HEK293 (cell line): Measurements from ENCODE around the gene SPDYC.

ENCODE experiments used
- CTCF ChIA-PET: fragments of 350-600 bp; formaldehyde crosslinking; extraction: SDS; loops from one replicate; lab custom pipeline; 2021; ENCODE audit warnings: antibody characterized with exemption; lab: Yijun Ruan, JAX
- POLR2A ChIA-PET: fragments of 300-600 bp; formaldehyde crosslinking; extraction: SDS; loops from one replicate; lab custom pipeline; 2020; ENCODE audit warnings: antibody characterized with exemption, inconsistent platforms; lab: Yijun Ruan, JAX
- H3K27ac ChIP-seq: fragments of 200-500 bp; sonication (Bioruptor generic); 2 replicates; pipeline ENCODE4 v1.5.1; 2014; ENCODE audit warnings: low read depth, low read length, control low read depth, inconsistent platforms; ENCODE audit errors: extremely low read depth
- H3K36me3 ChIP-seq, 2 experiments: fragments of 200-500 bp in 1 of 2; sonication (Bioruptor generic) in 1 of 2; 1 replicate in 1 of 2; 2 replicates in 1 of 2; pipeline ENCODE4 v1.5.1; 2014 to 2017; ENCODE audit warnings: inconsistent platforms in 2 of 2, low read length in 2 of 2; ENCODE audit not compliant: control insufficient read depth in 2 of 2, insufficient read depth in 1 of 2
- H3K4me1 ChIP-seq: fragments of 200-500 bp; sonication (Bioruptor generic); 2 replicates; pipeline ENCODE4 v1.5.1; 2014; ENCODE audit warnings: mild to moderate bottlenecking, low read length, inconsistent platforms; ENCODE audit not compliant: control insufficient read depth, insufficient read depth
- H3K4me3 ChIP-seq: 2 replicates; pipeline ENCODE4 v1.5.1; 2011; ENCODE audit warnings: low read depth, mild to moderate bottlenecking, control low read depth, low read length, moderate library complexity
- H3K9me3 ChIP-seq: fragments of 200-500 bp; sonication (Bioruptor generic); 2 replicates; pipeline ENCODE4 v1.5.1; 2014; ENCODE audit warnings: low read depth, low read length, inconsistent platforms; ENCODE audit not compliant: control insufficient read depth, insufficient read depth
- SCRT1 ChIP-seq: fragments of 450-650 bp; formaldehyde crosslinking; IDR thresholded peaks from 2 replicates; pipeline ENCODE4 v1.5.1; 2016; ENCODE audit warnings: missing biosample characterization, missing genetic modification characterization, borderline replicate concordance
- SCRT2 ChIP-seq: fragments of 450-650 bp; formaldehyde crosslinking; IDR thresholded peaks from 2 replicates; pipeline ENCODE4 v1.5.1; 2016; ENCODE audit warnings: missing biosample characterization, missing genetic modification characterization
- SP7 ChIP-seq: fragments of 450-650 bp; formaldehyde crosslinking; IDR thresholded peaks from 2 replicates; pipeline ENCODE4 v1.5.1; 2016; ENCODE audit warnings: missing biosample characterization, missing genetic modification characterization
- ZBTB21 ChIP-seq: fragments of 450-650 bp; formaldehyde crosslinking; IDR thresholded peaks from 2 replicates; pipeline ENCODE4 v1.5.1; 2017; ENCODE audit warnings: missing biosample characterization, missing genetic modification characterization
- ZBTB8A ChIP-seq: fragments of 450-650 bp; formaldehyde crosslinking; IDR thresholded peaks from 2 replicates; pipeline ENCODE4 v1.5.1; 2016; ENCODE audit warnings: missing biosample characterization, missing genetic modification characterization
- ZFP37 ChIP-seq: fragments of 450-650 bp; formaldehyde crosslinking; IDR thresholded peaks from 2 replicates; pipeline ENCODE4 v1.5.1; 2016; ENCODE audit warnings: missing biosample characterization, missing genetic modification characterization
- ZFP69B ChIP-seq: fragments of 450-650 bp; formaldehyde crosslinking; IDR thresholded peaks from 2 replicates; pipeline ENCODE4 v1.5.1; 2016; ENCODE audit warnings: missing biosample characterization, missing genetic modification characterization
- ZNF202 ChIP-seq: fragments of 450-650 bp; formaldehyde crosslinking; IDR thresholded peaks from 2 replicates; pipeline ENCODE4 v1.5.1; 2016; ENCODE audit warnings: missing biosample characterization, missing genetic modification characterization, borderline replicate concordance
- ZNF391 ChIP-seq: fragments of 450-650 bp; formaldehyde crosslinking; IDR thresholded peaks from 2 replicates; pipeline ENCODE4 v1.5.1; 2016; ENCODE audit warnings: low read depth, missing biosample characterization, missing genetic modification characterization, borderline replicate concordance
- ZNF404 ChIP-seq: fragments of 450-650 bp; formaldehyde crosslinking; IDR thresholded peaks from 2 replicates; pipeline ENCODE4 v1.5.1; 2017; ENCODE audit warnings: missing biosample characterization, missing genetic modification characterization
- TF ChIP-seq, protein P1 (sequence below): fragments of 450-650 bp; formaldehyde crosslinking; IDR thresholded peaks from 2 replicates; pipeline ENCODE4 v1.5.1; 2016; ENCODE audit warnings: missing biosample characterization, missing genetic modification characterization
- TF ChIP-seq, protein P2 (sequence below): fragments of 450-650 bp; formaldehyde crosslinking; optimal IDR thresholded peaks from 2 replicates; pipeline ENCODE3; 2016; ENCODE audit warnings: missing biosample characterization, mild to moderate bottlenecking, missing genetic modification characterization
- TF ChIP-seq, protein P3 (sequence below): fragments of 450-650 bp; formaldehyde crosslinking; IDR thresholded peaks from 2 replicates; pipeline ENCODE4 v1.5.1; 2016; ENCODE audit warnings: missing biosample characterization, missing genetic modification characterization
- TF ChIP-seq, protein P4 (sequence below): fragments of 450-650 bp; formaldehyde crosslinking; IDR thresholded peaks from 2 replicates; pipeline ENCODE4 v1.5.1; 2016; ENCODE audit warnings: missing biosample characterization, missing genetic modification characterization

The SPDYC gene

DNA sequence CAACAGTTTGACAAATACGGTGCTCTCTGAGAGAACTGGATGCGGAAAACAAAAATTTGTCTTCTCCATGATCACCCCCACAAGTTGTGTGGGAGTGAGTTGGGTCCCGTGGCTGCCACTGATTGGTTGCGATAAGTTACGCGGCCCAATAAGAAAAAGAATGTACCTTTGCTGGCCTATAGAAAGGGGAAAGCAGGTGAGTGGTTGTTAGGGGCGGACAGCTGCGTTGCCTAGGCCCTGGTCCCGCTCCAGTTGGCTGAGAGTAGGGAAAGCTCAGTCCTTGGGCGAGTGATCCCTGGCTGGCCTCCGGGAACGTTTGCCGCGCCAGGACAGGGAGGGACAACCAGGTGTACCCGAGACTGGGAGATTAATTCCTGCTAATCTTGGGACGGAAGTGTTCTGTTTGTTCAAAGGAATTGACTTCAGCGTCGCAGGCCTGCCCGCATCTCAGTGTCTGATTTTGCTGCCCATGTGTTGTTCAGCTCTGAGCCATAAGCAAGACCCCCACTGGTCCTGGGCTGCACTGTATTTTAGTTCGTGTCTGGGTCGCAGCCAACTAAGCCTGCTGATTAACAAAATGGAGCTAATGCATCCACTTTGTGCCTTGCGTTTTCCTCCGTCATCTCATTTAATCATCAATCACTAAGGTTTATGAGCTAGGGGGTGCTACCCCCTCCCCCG lies 34.9 kb upstream of the SPDYC start (continued):
- TF ChIP-seq ZNF391 (tag by site-specific recombination) (0 out of 2 replicates have a peak, but pooled peaks have one; percentile 34), ZNF202 (no peak), SP7 (no peak)
- TF ChIP-seq, protein P1, sequence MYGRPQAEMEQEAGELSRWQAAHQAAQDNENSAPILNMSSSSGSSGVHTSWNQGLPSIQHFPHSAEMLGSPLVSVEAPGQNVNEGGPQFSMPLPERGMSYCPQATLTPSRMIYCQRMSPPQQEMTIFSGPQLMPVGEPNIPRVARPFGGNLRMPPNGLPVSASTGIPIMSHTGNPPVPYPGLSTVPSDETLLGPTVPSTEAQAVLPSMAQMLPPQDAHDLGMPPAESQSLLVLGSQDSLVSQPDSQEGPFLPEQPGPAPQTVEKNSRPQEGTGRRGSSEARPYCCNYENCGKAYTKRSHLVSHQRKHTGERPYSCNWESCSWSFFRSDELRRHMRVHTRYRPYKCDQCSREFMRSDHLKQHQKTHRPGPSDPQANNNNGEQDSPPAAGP (tag by site-specific recombination): peak; percentile 15; the same call in 1 of the 2 replicates

DNA sequence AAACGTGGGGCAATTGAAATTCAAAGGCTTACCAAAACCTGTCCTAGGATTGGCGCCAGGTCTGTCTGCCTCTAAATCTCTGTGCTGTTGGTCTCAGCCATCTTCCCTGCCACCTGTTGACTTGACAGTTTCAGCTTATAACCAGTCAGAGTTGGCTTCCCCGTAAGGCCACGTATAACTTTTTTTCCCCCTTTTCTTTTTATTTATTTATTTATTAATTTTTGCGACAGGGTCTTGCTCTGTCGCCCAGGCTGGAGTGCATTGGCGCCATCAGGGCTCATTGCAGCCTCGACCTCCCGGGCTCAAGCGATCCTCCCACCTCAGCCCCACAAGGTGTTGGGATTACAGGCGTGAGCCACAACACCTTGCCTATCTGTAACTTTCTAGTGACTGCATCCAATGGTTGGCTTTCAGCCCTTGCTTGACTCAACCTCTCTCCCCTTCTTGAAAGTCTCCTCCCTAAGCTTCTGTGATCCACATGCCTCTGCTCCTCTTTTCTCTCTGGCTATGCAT lies 34.3 kb upstream of the SPDYC start:
- TF ChIP-seq SCRT2 (tag by site-specific recombination): peak; percentile 95
- TF ChIP-seq, protein P2, sequence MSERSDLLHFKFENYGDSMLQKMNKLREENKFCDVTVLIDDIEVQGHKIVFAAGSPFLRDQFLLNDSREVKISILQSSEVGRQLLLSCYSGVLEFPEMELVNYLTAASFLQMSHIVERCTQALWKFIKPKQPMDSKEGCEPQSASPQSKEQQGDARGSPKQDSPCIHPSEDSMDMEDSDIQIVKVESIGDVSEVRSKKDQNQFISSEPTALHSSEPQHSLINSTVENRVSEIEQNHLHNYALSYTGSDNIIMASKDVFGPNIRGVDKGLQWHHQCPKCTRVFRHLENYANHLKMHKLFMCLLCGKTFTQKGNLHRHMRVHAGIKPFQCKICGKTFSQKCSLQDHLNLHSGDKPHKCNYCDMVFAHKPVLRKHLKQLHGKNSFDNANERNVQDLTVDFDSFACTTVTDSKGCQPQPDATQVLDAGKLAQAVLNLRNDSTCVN (tag by site-specific recombination): no peak
- no peak for TF ChIP-seq ZBTB21 (tag by site-specific recombination)
- TF ChIP-seq ZBTB8A: no peak
- TF ChIP-seq ZFP69B: no peak
- TF ChIP-seq, protein P3, sequence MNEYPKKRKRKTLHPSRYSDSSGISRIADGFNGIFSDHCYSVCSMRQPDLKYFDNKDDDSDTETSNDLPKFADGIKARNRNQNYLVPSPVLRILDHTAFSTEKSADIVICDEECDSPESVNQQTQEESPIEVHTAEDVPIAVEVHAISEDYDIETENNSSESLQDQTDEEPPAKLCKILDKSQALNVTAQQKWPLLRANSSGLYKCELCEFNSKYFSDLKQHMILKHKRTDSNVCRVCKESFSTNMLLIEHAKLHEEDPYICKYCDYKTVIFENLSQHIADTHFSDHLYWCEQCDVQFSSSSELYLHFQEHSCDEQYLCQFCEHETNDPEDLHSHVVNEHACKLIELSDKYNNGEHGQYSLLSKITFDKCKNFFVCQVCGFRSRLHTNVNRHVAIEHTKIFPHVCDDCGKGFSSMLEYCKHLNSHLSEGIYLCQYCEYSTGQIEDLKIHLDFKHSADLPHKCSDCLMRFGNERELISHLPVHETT: no peak
- TF ChIP-seq ZNF404: no peak
- peak; percentile 89 for TF ChIP-seq SCRT1 (tag by site-specific recombination)
- TF ChIP-seq, all 188 proteins: peak for 2
- CTCF ChIA-PET: interaction anchor here (0.5 to 2.3 kb wide), 10 partner anchors 8 to 1163 kb away, joined by 3 to 7 read pairs (median 3); partner anchors contain the start of genes ARL2 and CAPN1
- Histone ChIP-seq H3K36me3 (peaks cover 0 to 25% of the 10 kb centered on the region in 2 experiments; a peak in 1 of 3 replicates), H3K4me3 (no peak overlapping the region), H3K9me3 (no peaks in the 10 kb centered on the region), H3K4me1 (no peaks in the 10 kb centered on the region; the same call in 1 of the 2 replicates), H3K27ac (peak overlapping the region; percentile 83)
- POLR2A ChIA-PET: interaction anchor here (0.5 to 4.5 kb wide), 18 partner anchors 9 to 363 kb away, joined by 3 to 57 read pairs (median 6); partner anchors contain the start of genes ARL2, CAPN1, FAU and MALAT1

DNA sequence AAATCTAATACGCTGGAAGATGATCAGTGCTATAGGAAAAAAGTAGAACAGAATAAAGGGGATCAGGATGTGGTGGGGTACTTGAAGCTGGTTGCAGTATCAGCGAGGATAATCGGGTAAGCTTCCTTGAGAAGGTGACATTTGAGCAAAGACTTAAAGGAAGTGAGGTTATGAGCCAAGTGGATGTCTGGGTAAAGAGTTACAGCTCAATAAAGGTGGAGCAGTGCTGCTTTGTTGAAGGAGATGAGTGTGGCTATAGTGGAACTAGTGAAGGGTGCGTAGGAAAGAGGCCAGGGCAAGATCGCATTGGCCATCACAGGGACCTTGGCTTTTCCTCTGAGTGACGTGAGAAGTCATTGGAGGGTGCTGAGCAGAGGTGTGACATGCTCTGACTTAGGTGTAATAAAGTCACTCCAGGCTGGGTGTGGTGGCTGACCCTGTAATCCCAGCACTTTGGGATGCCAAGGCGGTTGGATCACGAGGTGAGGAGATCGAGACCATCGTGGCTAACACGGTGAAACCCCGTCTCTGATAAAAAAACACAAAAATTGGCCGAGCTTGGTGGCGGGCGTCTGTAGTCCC lies 33.4 kb upstream of the SPDYC start:
- H3K9me3 ChIP-seq: no peaks in the 10 kb centered on the region
- H3K36me3 ChIP-seq: peaks cover 0 to 15% of the 10 kb centered on the region in 2 experiments; a peak in 1 of 3 replicates
- POLR2A ChIA-PET: interaction anchor here (0.6 to 4.5 kb wide), 4 partner anchors 12 to 24 kb away, joined by 3 to 57 read pairs (median 9); partner anchors contain the start of genes FAU, MRPL49 and ZNHIT2
- no peaks in the 10 kb centered on the region; the same call in 1 of the 2 replicates for H3K4me1 ChIP-seq
- CTCF ChIA-PET: interaction anchor here (0.5 to 1.5 kb wide), 6 partner anchors 13 to 117 kb away, joined by 3 to 7 read pairs (median 3); no protein-coding TSS in a partner anchor
- no peak overlapping the region for H3K27ac ChIP-seq
- TF ChIP-seq, protein P4, sequence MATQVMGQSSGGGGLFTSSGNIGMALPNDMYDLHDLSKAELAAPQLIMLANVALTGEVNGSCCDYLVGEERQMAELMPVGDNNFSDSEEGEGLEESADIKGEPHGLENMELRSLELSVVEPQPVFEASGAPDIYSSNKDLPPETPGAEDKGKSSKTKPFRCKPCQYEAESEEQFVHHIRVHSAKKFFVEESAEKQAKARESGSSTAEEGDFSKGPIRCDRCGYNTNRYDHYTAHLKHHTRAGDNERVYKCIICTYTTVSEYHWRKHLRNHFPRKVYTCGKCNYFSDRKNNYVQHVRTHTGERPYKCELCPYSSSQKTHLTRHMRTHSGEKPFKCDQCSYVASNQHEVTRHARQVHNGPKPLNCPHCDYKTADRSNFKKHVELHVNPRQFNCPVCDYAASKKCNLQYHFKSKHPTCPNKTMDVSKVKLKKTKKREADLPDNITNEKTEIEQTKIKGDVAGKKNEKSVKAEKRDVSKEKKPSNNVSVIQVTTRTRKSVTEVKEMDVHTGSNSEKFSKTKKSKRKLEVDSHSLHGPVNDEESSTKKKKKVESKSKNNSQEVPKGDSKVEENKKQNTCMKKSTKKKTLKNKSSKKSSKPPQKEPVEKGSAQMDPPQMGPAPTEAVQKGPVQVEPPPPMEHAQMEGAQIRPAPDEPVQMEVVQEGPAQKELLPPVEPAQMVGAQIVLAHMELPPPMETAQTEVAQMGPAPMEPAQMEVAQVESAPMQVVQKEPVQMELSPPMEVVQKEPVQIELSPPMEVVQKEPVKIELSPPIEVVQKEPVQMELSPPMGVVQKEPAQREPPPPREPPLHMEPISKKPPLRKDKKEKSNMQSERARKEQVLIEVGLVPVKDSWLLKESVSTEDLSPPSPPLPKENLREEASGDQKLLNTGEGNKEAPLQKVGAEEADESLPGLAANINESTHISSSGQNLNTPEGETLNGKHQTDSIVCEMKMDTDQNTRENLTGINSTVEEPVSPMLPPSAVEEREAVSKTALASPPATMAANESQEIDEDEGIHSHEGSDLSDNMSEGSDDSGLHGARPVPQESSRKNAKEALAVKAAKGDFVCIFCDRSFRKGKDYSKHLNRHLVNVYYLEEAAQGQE (tag by site-specific recombination): no peak
- TF ChIP-seq ZFP37 (tag by site-specific recombination): no peak
- TF ChIP-seq, all 188 proteins: peak for 0
- H3K4me3 ChIP-seq: no peak overlapping the region
